K562 (cell line): ENCODE results near the gene APBA2. TPM values are rescaled to one million over a fixed set of nuclear protein-coding genes. Genes with fewer than 3 reads are reported as not detected.
A peak's percentile ranks its signal among the peaks of the same experiment; 100 is the strongest.

ENCODE experiments used
- BMI1 ChIP-seq: fragments of 150-350 bp; IDR thresholded peaks from 2 replicates; pipeline ENCODE4 v1.6.1; 2014; ENCODE audit warnings: low read length
- CCAR2 ChIP-seq: fragments of 200-400 bp; formaldehyde crosslinking; IDR thresholded peaks from 2 replicates; pipeline ENCODE4 v1.6.1; 2017; ENCODE audit warnings: mild to moderate bottlenecking, low read depth, low read length
- CEBPG ChIP-seq, 3 experiments: fragments of 200-800 bp in 1 of 3; sonication (Bioruptor generic) in 1 of 3; sonication (generic) in 1 of 3; formaldehyde crosslinking in 1 of 3; IDR thresholded peaks in 2 of 3; conservative IDR thresholded peaks in 1 of 3; 2 replicates each; pipeline versions ENCODE4 v1.6.1 to v1.8.0; 2016 to 2022; ENCODE audit warnings: missing compliant biosample characterization in 2 of 3, missing genetic modification characterization in 2 of 3, mild to moderate bottlenecking in 1 of 3, missing genetic modification reagents in 1 of 3
- HOXB6 ChIP-seq: fragments of 250-450 bp; sonication (Bioruptor Pico); IDR thresholded peaks from 2 replicates; pipeline ENCODE4 v1.5.1; 2022; ENCODE audit warnings: mild to moderate bottlenecking, borderline replicate concordance
- ILK ChIP-seq: fragments of 450-650 bp; IDR thresholded peaks from 2 replicates; pipeline ENCODE4 v1.6.1; 2016; ENCODE audit warnings: missing genetic modification characterization, low read depth, mild to moderate bottlenecking, missing compliant biosample characterization, moderate library complexity, borderline replicate concordance
- MEIS2 ChIP-seq: fragments of 450-650 bp; IDR thresholded peaks from 2 replicates; pipeline ENCODE4 v1.6.1; 2014; ENCODE audit warnings: mild to moderate bottlenecking; ENCODE audit not compliant: partially characterized antibody
- NBN ChIP-seq: fragments of 450-650 bp; IDR thresholded peaks from 2 replicates; pipeline ENCODE4 v1.6.1; 2016; ENCODE audit warnings: low read depth, mild to moderate bottlenecking
- POU5F1 ChIP-seq: fragments of 150-350 bp; IDR thresholded peaks from 2 replicates; pipeline ENCODE4 v1.6.1; 2014; ENCODE audit warnings: borderline replicate concordance, low read length, low read depth, mild to moderate bottlenecking; ENCODE audit not compliant: partially characterized antibody
- PPARD ChIP-seq: fragments of 250-450 bp; sonication (Bioruptor Pico); IDR thresholded peaks from 2 replicates; pipeline ENCODE4 v1.8.0; 2022; ENCODE audit warnings: inconsistent platforms, mild to moderate bottlenecking, moderate library complexity
- RFX5 ChIP-seq: IDR thresholded peaks from 2 replicates; pipeline ENCODE4 v1.6.1; 2011; ENCODE audit warnings: low read depth, mild to moderate bottlenecking, improper control_type of control experiment, low read length
- TAL1 ChIP-seq: fragments of 450-650 bp; IDR thresholded peaks from 2 replicates; pipeline ENCODE4 v1.6.1; 2016; ENCODE audit warnings: mild to moderate bottlenecking
- ZNF695 ChIP-seq: fragments of 450-650 bp; formaldehyde crosslinking; IDR thresholded peaks from 2 replicates; pipeline ENCODE4 v1.4.0; 2020; ENCODE audit warnings: mild to moderate bottlenecking, moderate library complexity
- ZNF699 ChIP-seq: fragments of 250-450 bp; sonication (Bioruptor Pico); IDR thresholded peaks from 2 replicates; pipeline ENCODE4 v1.8.0; 2021; ENCODE audit warnings: mild to moderate bottlenecking, moderate library complexity; ENCODE audit not compliant: insufficient replicate concordance
- ZNF717 ChIP-seq: fragments of 250-450 bp; sonication (Bioruptor Pico); IDR thresholded peaks from 2 replicates; pipeline ENCODE4 v1.5.0; 2021
- ZSCAN29 ChIP-seq: fragments of 450-650 bp; IDR thresholded peaks from 2 replicates; pipeline ENCODE4 v1.6.1; 2017
- polyA plus RNA-seq, 8 experiments: library from polyadenylated mRNA; depleted of rRNA in 4 of 8; stranded (reverse) in 5 of 8; unstranded in 3 of 8; fragments of >200 nt; fragmentation: Nextera tagmentation in 2 of 8; fragmentation: Illumina TruSeq in 1 of 8; extraction: Ambion mirVana in 2 of 8; extraction: Trizol in 1 of 8; gene quantifications; 2 replicates each; pipeline versions ENCODE4 v1.2.1 to v1.2.3, GENCODE V29; 2011 to 2014; ENCODE audit warnings: inconsistent platforms in 1 of 8, missing spikeins in 1 of 8
- total RNA-seq, 7 experiments: library from RNA; depleted of rRNA in 6 of 7; stranded (reverse); fragments of >200 nt in 6 of 7; fragmentation: Illumina TruSeq in 2 of 7; extraction: Trizol in 2 of 7; gene quantifications; 2 replicates each; pipeline versions ENCODE4 v1.2.1 to v1.2.3, GENCODE V29; 2011 to 2021; ENCODE audit warnings: low replicate concordance in 1 of 7
- TF ChIP-seq, protein P1 (sequence below): sonication (generic); formaldehyde crosslinking; IDR thresholded peaks from 2 replicates; pipeline ENCODE4 v1.5.0; 2020; ENCODE audit warnings: missing genetic modification reagents
- TF ChIP-seq, protein P2 (sequence below): fragments of 250-450 bp; sonication (Bioruptor Pico); IDR thresholded peaks from 2 replicates; pipeline ENCODE4 v1.8.0; 2021; ENCODE audit warnings: moderate library complexity, mild to moderate bottlenecking, inconsistent platforms
- TF ChIP-seq, protein P3 (sequence below): fragments of 450-650 bp; IDR thresholded peaks from 2 replicates; pipeline ENCODE4 v1.6.1; 2016; ENCODE audit warnings: low read depth, mild to moderate bottlenecking, moderate library complexity
- TF ChIP-seq, protein P4 (sequence below): sonication (generic); formaldehyde crosslinking; IDR thresholded peaks from 2 replicates; pipeline ENCODE4 v1.8.1; 2022; ENCODE audit warnings: missing genetic modification reagents
- TF ChIP-seq, protein P5 (sequence below): fragments of 450-650 bp; formaldehyde crosslinking; IDR thresholded peaks from 2 replicates; pipeline ENCODE4 v1.4.0; 2022; ENCODE audit warnings: missing genetic modification characterization
- TF ChIP-seq, protein P6 (sequence below): fragments of 450-650 bp; formaldehyde crosslinking; IDR thresholded peaks from 2 replicates; pipeline ENCODE4 v1.4.0; 2020; ENCODE audit warnings: mild to moderate bottlenecking, moderate library complexity

The APBA2 gene
- total and polyA plus RNA-seq, 9 of the 15 experiments (the other 6 are each of a cell fraction or from before 2014, with no cell fraction given): 0.24 to 40.9 (median 25.2) TPM

DNA sequence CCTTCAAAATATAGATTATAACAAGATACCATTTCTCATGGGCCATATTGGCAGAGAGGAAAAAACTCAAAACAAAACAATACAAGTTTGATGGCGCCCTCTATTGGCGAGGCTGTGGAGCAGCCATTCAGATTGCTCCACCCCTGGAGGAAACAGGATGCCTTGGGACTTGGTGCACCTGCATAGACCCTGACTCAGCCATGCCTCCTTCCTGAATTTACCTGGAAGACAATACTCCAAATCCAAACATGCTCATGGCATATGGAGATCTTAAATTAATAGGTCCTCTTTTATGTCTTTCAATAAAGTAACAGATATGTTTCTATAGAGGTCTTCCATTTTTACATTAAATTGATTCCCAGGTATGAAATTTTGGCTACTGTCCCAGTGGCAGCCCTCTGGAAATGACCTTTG lies 90.0 kb downstream of the APBA2 start (continued):
- TF ChIP-seq, protein P1, sequence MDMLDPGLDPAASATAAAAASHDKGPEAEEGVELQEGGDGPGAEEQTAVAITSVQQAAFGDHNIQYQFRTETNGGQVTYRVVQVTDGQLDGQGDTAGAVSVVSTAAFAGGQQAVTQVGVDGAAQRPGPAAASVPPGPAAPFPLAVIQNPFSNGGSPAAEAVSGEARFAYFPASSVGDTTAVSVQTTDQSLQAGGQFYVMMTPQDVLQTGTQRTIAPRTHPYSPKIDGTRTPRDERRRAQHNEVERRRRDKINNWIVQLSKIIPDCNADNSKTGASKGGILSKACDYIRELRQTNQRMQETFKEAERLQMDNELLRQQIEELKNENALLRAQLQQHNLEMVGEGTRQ: no peak
- no peak for TF ChIP-seq ILK (tag)
- no peak for TF ChIP-seq POU5F1
- no peak for TF ChIP-seq CEBPG (CRISPR knock-in tag; IDR thresholded peaks at IDR 0.05)
- peak in 1 of 2 experiments; percentile 66; a peak in 2 of 4 replicates for TF ChIP-seq CEBPG (tag; conservative IDR thresholded peaks at IDR 0.05 in 1 of 2, IDR thresholded peaks at IDR 0.05 in 1 of 2)
- no peak for TF ChIP-seq HOXB6 (CRISPR knock-in tag)
- TF ChIP-seq, protein P2, sequence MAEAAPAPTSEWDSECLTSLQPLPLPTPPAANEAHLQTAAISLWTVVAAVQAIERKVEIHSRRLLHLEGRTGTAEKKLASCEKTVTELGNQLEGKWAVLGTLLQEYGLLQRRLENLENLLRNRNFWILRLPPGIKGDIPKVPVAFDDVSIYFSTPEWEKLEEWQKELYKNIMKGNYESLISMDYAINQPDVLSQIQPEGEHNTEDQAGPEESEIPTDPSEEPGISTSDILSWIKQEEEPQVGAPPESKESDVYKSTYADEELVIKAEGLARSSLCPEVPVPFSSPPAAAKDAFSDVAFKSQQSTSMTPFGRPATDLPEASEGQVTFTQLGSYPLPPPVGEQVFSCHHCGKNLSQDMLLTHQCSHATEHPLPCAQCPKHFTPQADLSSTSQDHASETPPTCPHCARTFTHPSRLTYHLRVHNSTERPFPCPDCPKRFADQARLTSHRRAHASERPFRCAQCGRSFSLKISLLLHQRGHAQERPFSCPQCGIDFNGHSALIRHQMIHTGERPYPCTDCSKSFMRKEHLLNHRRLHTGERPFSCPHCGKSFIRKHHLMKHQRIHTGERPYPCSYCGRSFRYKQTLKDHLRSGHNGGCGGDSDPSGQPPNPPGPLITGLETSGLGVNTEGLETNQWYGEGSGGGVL (CRISPR knock-in tag): no peak
- no peak for TF ChIP-seq ZNF717
- no peak for TF ChIP-seq ZNF699 (CRISPR knock-in tag)
- TF ChIP-seq, protein P3, sequence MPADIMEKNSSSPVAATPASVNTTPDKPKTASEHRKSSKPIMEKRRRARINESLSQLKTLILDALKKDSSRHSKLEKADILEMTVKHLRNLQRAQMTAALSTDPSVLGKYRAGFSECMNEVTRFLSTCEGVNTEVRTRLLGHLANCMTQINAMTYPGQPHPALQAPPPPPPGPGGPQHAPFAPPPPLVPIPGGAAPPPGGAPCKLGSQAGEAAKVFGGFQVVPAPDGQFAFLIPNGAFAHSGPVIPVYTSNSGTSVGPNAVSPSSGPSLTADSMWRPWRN: no peak
- TF ChIP-seq ZSCAN29: peak; percentile 52; the same call in 1 of the 2 replicates
- TF ChIP-seq, protein P4, sequence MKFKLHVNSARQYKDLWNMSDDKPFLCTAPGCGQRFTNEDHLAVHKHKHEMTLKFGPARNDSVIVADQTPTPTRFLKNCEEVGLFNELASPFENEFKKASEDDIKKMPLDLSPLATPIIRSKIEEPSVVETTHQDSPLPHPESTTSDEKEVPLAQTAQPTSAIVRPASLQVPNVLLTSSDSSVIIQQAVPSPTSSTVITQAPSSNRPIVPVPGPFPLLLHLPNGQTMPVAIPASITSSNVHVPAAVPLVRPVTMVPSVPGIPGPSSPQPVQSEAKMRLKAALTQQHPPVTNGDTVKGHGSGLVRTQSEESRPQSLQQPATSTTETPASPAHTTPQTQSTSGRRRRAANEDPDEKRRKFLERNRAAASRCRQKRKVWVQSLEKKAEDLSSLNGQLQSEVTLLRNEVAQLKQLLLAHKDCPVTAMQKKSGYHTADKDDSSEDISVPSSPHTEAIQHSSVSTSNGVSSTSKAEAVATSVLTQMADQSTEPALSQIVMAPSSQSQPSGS (CRISPR knock-in tag): no peak
- TF ChIP-seq CCAR2: no peak
- no peak for TF ChIP-seq TAL1
- no peak for TF ChIP-seq ZNF695
- TF ChIP-seq, protein P5, sequence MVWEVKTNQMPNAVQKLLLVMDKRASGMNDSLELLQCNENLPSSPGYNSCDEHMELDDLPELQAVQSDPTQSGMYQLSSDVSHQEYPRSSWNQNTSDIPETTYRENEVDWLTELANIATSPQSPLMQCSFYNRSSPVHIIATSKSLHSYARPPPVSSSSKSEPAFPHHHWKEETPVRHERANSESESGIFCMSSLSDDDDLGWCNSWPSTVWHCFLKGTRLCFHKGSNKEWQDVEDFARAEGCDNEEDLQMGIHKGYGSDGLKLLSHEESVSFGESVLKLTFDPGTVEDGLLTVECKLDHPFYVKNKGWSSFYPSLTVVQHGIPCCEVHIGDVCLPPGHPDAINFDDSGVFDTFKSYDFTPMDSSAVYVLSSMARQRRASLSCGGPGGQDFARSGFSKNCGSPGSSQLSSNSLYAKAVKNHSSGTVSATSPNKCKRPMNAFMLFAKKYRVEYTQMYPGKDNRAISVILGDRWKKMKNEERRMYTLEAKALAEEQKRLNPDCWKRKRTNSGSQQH (CRISPR knock-in tag): no peak
- TF ChIP-seq BMI1: no peak
- no peak for TF ChIP-seq RFX5
- no peak for TF ChIP-seq MEIS2
- TF ChIP-seq, protein P6, sequence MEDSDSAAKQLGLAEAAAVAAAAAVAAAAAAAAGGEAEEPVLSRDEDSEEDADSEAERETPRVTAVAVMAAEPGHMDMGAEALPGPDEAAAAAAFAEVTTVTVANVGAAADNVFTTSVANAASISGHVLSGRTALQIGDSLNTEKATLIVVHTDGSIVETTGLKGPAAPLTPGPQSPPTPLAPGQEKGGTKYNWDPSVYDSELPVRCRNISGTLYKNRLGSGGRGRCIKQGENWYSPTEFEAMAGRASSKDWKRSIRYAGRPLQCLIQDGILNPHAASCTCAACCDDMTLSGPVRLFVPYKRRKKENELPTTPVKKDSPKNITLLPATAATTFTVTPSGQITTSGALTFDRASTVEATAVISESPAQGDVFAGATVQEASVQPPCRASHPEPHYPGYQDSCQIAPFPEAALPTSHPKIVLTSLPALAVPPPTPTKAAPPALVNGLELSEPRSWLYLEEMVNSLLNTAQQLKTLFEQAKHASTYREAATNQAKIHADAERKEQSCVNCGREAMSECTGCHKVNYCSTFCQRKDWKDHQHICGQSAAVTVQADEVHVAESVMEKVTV (CRISPR knock-in tag): peak; percentile 60
- no peak for TF ChIP-seq NBN
- TF ChIP-seq PPARD (CRISPR knock-in tag): no peak
